Measurements from ENCODE around the gene SERTAD2.

- TF ChIP-seq CTCF (IDR thresholded peaks at IDR 0.05) (no peak), POLR2A (IDR thresholded peaks at IDR 0.05) (no peak)
Observed at GRCh38 chr2:64615844-64616536, 37.7 kb downstream of the SERTAD2 start.

All from thyroid gland (tissue), 4 donors.